Measurements from ENCODE around the gene RPS18.
A peak's percentile ranks its signal among the peaks of the same experiment; 100 is the strongest.
"Not testable (repeated sequence)": the region's sequence is repeated elsewhere in the genome, so short reads cannot be mapped to it uniquely, and the experiment has no call there.

RPS18 gene

GRCh38 chr6:33273129-33273923 lies 1.5 kb downstream of the RPS18 start:
- DNase-seq, result no peak

GRCh38 chr6:33273924-33274902 lies 2.3 kb downstream of the RPS18 start:
- no peak for DNase-seq

- DNase-seq, result not testable (repeated sequence)
These were observed 4.1 kb downstream of the RPS18 start for GRCh38 chr6:33275795-33276580.

GRCh38 chr6:33276581-33276863 lies 4.6 kb downstream of the RPS18 start:
- no peak for DNase-seq

GRCh38 chr6:33276864-33277662 lies 5.2 kb downstream of the RPS18 start, which contains the start of gene B3GALT4:
TSS of gene B3GALT4 (plus strand) at chr6:33277123. CDS start at chr6:33277420, 297 bp downstream.
- DNase-seq, result peak; percentile 49

GRCh38 chr6:33277663-33278391 lies 6.0 kb downstream of the RPS18 start:
- DNase-seq, result no peak

- no peak for DNase-seq
These were observed 6.5 kb downstream of the RPS18 start for GRCh38 chr6:33278392-33278741.

GRCh38 chr6:33278810-33279209 lies 6.9 kb downstream of the RPS18 start:
- no peak for DNase-seq

GRCh38 chr6:33279257-33279695 lies 7.4 kb downstream of the RPS18 start:
- no peak for DNase-seq

- DNase-seq, result no peak
These were observed 8.2 kb downstream of the RPS18 start for GRCh38 chr6:33279971-33280511.

GRCh38 chr6:33280539-33280938 lies 8.7 kb downstream of the RPS18 start:
- no peak for DNase-seq

- not testable (repeated sequence) for DNase-seq
These were observed 13.3 kb downstream of the RPS18 start for GRCh38 chr6:33285214-33285613.

- no peak for DNase-seq
These were observed 15.4 kb downstream of the RPS18 start for GRCh38 chr6:33286946-33287914.

GRCh38 chr6:33288141-33288920 lies 16.5 kb downstream of the RPS18 start:
- DNase-seq, result no peak

- DNase-seq, result peak; percentile 61
These were observed 17.3 kb downstream of the RPS18 start, which contains the start of the genes PFDN6 and WDR46 for GRCh38 chr6:33288921-33289783. TSS of gene PFDN6 (plus strand) at chr6:33289601. CDS start at chr6:33289857, 256 bp downstream. TSS of gene WDR46 (minus strand) at chr6:33289239. CDS start at chr6:33289170, 69 bp downstream.

GRCh38 chr6:33289784-33290315 lies 18.0 kb downstream of the RPS18 start:
- DNase-seq, result no peak

- DNase-seq, result no peak
These were observed 18.6 kb downstream of the RPS18 start for GRCh38 chr6:33290459-33290858.

Measured in NCI-H1048 (cell line).